Smooth muscle cell of the brain vasculature (primary cell): ENCODE measurements around the gene PNPO.

ENCODE experiments used
- DNase-seq: peaks from one replicate; pipeline ENCODE4 v3.0.0-alpha.2; 2012; ENCODE audit warnings: low read depth, low spot score

The PNPO gene

GRCh38 chr17:47941246-47942095, at the start of gene PNPO:
Gene PNPO, plus strand, starts transcription at chr17:47941571. Its CDS starts 105 bp downstream, at chr17:47941676.
- DNase-seq: peak; percentile 92

- DNase-seq: no peak
Observed at GRCh38 chr17:47894498-47895346, 46.6 kb upstream of the PNPO start.

GRCh38 chr17:47895347-47895855, 46.0 kb upstream of the PNPO start:
- DNase-seq: no peak

GRCh38 chr17:47895856-47896671, 45.3 kb upstream of the PNPO start, which contains the start of gene SP2:
Gene SP2, plus strand, starts transcription at chr17:47896236. Its CDS starts 51 bp downstream, at chr17:47896287.
- peak; percentile 100 for DNase-seq

- DNase-seq: peak; percentile 24
Observed at GRCh38 chr17:47896672-47897490, 44.5 kb upstream of the PNPO start.

GRCh38 chr17:47897561-47897960, 43.8 kb upstream of the PNPO start:
- no peak for DNase-seq

GRCh38 chr17:47898241-47898640, 43.1 kb upstream of the PNPO start:
- DNase-seq: no peak

- DNase-seq: no peak
Observed at GRCh38 chr17:47899643-47900042, 41.7 kb upstream of the PNPO start.

DNA sequence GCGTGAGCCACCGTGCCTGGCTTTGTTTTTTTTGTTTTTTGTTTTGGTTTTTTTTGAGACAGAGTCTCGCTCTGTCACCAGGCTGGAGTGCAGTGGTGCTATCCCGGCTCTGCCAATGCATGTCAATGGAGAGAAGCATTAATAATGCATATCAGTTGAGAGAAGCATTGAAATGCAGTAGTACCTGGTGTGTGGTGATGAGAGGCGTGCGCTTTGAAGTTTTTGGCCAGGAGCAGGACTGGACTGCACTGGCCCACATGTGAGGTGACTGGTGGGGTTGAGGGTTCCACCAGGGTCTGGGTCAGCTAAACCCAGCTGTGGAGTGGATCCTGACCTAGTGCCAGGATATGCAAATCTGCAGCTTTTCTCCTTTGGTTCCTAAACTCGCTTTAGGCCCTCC, 39.9 kb upstream of the PNPO start:
- no peak for DNase-seq

GRCh38 chr17:47902039-47902744, 39.2 kb upstream of the PNPO start:
- DNase-seq: no peak

GRCh38 chr17:47905221-47905733, 36.1 kb upstream of the PNPO start:
- peak; percentile 68 for DNase-seq

GRCh38 chr17:47906443-47906842, 34.9 kb upstream of the PNPO start:
- DNase-seq: no peak

DNA sequence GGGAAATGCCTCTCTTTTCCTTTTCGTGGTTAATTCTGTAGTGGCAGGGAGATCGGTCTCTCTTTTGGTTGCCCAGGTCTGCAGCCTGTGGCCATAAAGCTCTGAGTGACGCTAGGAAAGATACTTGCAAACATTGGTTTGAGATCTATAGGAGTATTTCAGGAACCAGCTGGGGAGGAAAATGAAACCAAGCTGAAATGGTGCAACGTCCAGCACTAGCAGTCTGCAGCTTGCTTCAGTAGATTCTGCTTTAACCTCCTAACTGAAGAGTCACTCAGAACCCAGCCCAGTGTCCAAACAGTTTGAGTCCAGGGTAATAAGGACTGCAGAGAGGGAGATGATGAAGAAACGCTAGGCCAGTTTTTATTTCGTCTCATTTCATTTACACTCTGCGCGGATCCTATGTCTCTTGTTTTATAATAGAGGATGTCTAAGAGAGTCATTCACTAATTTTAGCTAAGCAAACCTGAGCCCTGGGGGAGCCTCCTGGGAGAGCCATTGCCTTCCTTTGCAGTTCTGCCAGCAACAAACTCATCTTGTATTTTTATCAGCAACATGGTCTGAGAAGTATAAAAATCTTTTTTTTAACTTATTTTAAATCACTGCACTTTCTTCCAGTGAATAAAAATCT, 33.3 kb upstream of the PNPO start:
- DNase-seq: no peak

DNA sequence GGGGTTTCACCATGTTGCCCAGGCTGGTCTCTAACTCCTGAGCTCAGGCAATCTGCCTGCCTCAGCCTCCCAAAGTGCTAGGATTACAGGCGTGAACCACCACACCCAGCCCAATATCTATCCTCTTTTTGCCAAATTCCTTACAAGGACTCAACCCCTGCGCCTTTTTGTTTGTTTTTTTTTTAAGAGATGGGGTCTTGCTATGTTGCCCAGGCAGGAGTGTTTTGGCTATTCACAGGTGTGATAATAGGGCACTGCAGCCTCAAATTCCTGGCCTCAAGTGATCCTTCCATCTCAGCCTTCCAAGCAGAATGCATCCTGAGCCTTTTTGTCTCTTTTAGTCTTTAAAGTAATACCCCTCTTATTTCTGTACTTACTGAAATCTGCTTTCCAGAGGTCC, 28.3 kb upstream of the PNPO start:
- no peak for DNase-seq

DNA sequence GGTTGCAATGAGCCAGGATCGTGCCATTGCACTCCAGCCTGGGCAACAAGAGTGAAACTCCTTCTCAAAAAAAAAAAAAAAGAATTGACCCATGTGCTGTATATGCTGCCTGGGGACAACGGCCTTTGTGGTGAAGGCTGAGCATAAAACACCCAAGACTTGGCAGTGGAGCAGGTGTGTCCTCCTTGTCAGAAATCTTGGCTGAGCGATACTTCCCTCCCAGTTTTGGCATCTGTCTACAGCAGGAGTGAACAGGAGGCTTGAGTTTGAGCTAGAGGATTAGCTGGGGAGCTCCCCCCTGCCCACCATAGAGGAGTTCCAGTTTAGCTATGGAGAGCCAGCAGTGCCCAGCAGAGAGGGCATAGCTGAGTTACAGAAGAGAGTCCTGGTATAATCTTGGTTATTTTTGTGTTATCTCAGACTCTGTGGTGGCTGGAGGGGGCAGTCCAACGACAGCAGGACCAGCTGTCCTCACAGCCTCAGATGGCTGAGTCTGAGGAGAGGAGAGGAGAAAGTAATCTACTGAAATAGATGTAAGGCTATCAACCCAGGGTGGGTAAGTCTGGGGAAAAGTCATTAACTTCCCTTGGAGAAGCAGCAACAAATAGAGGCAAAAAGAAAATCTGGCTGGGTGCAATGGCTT, 26.9 kb upstream of the PNPO start:
- no peak for DNase-seq

- no peak for DNase-seq
Observed at GRCh38 chr17:47915776-47916398, 25.5 kb upstream of the PNPO start.

DNA sequence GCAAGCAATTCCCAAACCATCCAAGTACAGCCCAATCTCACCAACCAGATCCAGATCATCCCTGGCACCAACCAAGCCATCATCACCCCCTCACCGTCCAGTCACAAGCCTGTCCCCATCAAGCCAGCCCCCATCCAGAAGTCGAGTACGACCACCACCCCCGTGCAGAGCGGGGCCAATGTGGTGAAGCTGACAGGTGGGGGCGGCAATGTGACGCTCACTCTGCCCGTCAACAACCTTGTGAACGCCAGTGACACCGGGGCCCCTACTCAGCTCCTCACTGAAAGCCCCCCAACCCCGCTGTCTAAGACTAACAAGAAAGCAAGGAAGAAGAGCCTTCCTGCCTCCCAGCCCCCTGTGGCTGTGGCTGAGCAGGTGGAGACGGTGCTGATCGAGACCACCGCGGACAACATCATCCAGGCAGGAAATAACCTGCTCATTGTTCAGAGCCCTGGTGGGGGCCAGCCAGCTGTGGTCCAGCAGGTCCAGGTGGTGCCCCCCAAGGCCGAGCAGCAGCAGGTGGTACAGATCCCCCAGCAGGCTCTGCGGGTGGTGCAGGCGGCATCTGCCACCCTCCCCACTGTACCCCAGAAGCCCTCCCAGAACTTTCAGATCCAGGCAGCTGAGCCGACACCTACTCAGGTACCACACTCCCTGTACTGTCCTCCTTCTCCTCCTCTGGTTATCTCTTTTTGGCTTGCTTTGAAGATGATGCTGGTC, 24.7 kb upstream of the PNPO start:
- DNase-seq: no peak

DNA sequence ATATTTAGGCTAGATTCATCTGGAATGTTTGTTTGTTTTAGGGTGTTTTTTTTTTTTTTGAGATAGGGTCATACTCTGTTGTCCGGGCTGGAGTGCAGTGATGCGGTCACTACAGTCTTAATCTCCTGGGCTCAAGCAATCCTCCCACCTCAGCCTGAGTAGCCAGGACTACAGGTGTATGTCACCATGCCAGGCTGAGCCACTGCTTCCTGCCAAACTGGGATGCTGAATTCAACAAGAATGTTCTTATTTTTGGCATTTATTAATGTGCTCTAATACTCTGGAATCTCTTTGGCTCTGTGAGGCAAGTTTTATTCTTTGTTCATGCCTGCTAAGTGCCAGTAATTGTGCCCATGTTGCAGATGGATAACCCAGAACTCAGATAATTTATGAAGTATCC, 23.8 kb upstream of the PNPO start:
- no peak for DNase-seq
